NCI-H446 treated with DMSO at 0.1 percent for 48 hours (cell line): ENCODE data around the gene DLX2.
"Not testable (repeated sequence)": the region's sequence is repeated elsewhere in the genome, so short reads cannot be mapped to it uniquely, and the experiment has no call there.

Source experiments
- DNase-seq: peaks from one replicate; lab custom pipeline; 2025; lab: John Stamatoyannopoulos, UW

The DLX2 gene

GRCh38 chr2:172083628-172084394, 18.9 kb downstream of the DLX2 start:
- DNase-seq = no peak

GRCh38 chr2:172082944-172083627, 19.6 kb downstream of the DLX2 start:
- DNase-seq = no peak

DNA sequence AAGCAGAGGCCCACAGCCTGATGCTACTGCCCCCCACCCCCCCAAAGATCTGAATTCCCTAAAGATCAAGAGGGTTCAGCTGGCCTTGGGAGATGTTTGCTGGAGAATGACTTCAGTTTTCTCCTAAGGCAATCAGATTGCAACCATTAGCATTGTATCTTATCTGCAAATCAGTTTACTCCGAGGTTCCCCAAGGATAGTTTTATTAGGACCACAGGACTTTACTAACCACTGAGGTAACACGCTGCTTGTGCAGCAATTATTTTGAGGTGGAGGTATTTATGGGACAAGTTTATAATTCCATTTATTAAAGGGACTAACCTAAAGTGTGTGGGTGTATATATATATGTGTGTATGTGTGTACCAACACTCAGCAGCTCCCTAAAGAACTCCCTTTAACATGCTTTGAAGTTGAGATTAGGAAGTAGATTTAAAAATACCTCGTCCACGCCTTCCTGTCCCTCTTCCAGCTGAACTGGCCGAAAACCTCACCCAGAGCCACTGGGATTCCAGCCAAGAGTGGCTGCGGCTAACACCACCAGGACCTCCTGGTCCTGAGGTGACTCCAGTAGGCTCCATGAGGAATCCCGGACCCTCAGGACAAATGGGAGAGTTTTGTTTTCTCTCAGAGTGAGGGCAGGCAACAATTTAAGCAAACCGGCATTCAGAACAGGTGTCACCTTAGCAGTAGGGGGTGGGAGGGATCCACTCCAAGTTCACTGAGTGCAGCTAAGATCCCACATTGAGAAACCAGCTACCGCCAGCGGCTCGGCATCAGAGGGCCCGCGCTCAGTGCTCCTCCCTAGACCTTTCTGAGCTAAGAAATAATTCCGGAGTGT, 20.4 kb downstream of the DLX2 start:
- no peak for DNase-seq

DNA sequence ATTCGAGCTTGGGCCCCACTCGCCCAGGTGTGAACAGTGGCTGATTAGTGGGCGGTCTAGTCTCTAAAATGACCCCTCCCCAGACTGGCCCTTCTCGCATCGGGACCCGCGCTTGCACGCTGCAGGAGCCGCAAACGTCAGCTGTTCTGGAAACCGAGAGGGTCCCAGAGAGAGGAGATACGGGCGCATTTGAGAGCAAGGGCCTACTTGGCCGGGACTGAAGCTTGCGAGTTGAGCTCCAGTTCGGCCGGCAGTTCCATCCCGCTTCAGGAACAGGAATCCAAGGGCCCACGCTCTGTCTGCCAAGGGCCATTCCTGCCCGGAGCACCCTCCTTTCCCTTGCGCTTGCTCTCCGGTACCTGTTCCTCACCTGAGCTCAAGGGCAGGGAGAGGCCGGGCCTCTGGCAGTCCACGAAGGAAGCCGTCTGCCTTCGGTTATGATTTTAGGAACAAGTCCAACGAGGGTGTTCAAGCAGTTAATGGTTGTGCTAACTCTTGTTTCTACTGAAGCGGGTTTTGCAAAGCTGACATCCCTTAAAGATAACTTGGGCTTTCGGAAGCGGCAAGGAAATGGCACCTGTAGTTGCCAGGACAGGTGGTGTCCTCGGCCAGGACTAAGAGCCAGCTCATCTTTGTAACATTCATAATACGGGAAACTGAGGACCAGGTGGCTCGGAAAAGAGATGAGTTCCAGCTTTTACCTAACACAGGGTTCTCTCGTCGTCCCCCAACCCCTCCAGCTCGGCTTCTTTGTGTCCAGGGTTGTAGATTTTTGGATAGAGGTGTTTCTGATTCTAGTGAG, 21.3 kb downstream of the DLX2 start:
- no peak for DNase-seq

GRCh38 chr2:172080641-172081220, 22.0 kb downstream of the DLX2 start:
- DNase-seq = no peak

- no peak for DNase-seq
Observed at GRCh38 chr2:172079838-172080640, 22.7 kb downstream of the DLX2 start.

- no peak for DNase-seq
Observed at GRCh38 chr2:172079416-172079815, 23.3 kb downstream of the DLX2 start.

GRCh38 chr2:172074254-172074653, 28.4 kb downstream of the DLX2 start:
- DNase-seq = no peak

- no peak for DNase-seq
Observed at GRCh38 chr2:172073518-172073917, 29.2 kb downstream of the DLX2 start.

DNA sequence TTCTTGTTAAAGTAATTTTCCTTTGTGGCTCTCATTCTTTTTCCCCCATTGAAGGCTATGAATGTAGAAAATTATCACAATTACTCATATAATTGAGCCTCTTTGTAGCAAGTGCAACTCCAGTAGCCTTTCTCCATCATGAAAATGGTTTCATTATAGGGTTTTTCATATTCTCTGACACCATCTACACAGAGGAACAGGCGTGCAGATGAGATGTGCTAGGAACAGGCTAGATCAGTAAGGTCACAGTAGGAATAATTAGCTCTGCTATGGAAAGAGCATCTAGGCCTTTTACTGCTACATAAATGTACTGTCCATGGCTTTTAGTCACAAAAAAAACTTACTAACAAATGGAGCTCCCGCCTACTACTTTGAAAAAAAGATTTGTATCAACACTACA, 30.0 kb downstream of the DLX2 start:
- no peak for DNase-seq

DNA sequence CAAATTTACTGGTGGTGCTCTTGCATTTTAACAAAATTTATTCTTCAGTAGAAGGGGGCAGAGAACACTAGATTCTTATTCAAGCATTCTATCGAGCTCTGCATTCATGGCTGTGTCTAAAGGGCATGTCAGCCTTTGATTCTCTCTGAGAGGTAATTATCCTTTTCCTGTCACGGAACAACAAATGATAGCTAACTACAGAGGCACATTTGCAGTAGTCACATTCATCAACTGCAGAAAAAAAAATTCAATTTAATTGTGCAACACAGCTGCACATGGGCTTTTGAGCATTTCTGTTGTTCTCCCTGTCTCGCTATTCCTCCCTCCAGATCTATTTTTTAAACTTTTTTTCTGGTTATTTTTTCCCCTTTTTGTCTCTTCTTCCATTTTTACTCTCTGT, 30.4 kb downstream of the DLX2 start:
- DNase-seq = no peak

GRCh38 chr2:172070936-172071335, 31.8 kb downstream of the DLX2 start:
- DNase-seq = no peak

DNA sequence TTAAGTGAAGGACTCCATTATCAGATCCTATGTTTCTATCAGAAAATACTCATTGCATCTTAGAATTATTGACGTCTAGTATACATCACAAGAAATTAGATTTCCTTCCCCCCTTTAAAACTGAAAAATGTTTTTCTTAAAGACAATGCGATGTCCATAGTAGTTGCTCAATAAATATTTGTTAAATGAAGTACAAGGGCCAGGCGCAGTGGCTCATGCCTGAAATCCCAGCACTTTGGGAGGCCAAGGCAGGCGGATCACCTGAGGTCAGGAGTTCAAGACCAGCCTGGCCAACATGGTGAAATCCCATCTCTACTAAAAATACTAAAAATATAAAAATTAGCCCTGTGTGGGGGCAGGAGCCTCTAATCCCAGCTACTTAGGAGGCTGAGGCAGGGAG, 34.8 kb downstream of the DLX2 start:
- not testable (repeated sequence) for DNase-seq

DNA sequence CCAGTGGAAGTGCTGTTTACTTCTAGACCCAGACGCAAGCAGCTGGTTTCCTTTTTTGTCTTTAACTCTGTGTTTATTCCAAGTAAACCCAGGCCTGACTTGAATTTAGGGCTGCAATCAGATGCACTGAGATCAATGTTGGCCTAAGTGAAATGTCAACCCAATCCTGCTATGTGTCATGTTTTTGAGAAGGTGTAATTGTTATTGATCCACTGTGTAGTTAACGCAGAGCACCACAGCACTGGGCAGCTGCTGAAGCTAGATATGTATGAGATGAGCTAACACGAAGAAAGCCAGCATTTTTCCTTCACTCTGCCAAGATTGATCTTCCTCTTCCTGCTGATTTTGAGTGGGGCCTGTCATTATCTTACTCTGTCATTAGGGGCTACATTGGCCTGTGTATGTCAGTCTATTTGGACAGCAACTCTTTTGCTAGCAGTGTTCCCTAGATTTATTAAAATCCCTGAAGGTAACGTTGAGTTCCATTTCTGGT, 36.3 kb downstream of the DLX2 start:
- no peak for DNase-seq

GRCh38 chr2:172065111-172065510, 37.6 kb downstream of the DLX2 start:
- DNase-seq = no peak

DNA sequence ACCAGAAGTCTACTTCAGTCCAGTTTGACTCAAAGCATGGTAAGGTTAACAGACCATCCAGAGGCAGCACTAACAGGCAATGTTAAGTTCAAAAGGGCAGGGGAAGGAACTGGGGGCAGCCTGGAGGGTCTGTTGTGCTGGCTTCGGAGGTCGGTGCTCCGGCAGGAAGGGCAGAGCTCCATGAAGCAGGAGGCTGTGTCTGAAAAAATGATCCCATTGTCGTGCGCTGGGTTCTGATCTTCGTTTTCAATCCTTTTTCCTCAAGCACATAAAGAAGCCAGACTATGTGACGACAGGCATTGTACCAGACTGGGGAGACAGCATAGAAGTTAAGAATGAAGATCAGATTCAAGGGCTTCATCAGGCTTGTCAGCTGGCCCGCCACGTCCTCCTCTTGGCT, 39.3 kb downstream of the DLX2 start:
- no peak for DNase-seq

DNA sequence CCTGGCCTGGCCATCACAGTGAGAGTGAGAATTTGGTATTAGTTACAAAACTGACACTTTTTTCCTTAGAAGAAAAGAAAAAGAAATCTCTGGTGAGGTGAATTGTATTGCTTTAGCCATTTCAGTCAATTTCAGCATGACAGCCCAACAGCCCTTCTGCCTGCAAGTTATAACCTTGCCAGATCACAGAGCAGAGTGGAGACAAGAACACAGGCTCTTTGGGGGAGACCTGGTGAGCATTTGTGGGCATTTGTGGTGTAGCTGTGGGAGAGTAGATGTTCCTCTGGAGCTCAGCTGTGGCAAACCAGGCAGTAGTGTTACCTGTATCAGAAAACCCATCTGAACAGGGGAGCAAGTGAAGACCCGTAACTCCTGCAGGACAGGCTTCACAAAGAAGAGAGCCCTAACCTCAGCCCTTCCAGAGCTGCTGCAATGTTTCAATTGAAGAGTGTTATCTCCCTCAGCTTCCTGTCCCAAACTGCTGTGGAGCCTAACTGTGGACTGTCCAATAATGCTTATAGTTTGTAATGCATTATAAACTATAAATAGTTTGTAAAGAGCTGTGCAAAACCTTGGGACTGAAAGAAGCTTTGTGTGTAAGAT, 40.2 kb downstream of the DLX2 start:
- DNase-seq = no peak

GRCh38 chr2:172060118-172060517, 42.6 kb downstream of the DLX2 start:
- not testable (repeated sequence) for DNase-seq

GRCh38 chr2:172058660-172059059, 44.0 kb downstream of the DLX2 start:
- no peak for DNase-seq

GRCh38 chr2:172056293-172056692, 46.4 kb downstream of the DLX2 start:
- DNase-seq = no peak
